ENCODE data around the gene UBTD1.
A peak's percentile ranks its signal among the peaks of the same experiment; 100 is the strongest.
"Not testable (repeated sequence)": the region's sequence is repeated elsewhere in the genome, so short reads cannot be mapped to it uniquely, and the experiment has no call there.

Gene UBTD1

GRCh38 chr10:97463363-97464132 is 35.2 kb upstream of the UBTD1 start:
- no peak overlapping the region for H3K4me3 ChIP-seq (ENCODE audit: low read depth, low read length)
- no peaks in the 10 kb centered on the region for H3K27me3 ChIP-seq (replicated peaks)
- in situ Hi-C loops (cut with HindIII; ENCODE audit: low pct_ligation_motif_present, low sequenced_read_pairs) = no loop called here
- DNase-seq = peak; percentile 35
- TF ChIP-seq, protein P1, sequence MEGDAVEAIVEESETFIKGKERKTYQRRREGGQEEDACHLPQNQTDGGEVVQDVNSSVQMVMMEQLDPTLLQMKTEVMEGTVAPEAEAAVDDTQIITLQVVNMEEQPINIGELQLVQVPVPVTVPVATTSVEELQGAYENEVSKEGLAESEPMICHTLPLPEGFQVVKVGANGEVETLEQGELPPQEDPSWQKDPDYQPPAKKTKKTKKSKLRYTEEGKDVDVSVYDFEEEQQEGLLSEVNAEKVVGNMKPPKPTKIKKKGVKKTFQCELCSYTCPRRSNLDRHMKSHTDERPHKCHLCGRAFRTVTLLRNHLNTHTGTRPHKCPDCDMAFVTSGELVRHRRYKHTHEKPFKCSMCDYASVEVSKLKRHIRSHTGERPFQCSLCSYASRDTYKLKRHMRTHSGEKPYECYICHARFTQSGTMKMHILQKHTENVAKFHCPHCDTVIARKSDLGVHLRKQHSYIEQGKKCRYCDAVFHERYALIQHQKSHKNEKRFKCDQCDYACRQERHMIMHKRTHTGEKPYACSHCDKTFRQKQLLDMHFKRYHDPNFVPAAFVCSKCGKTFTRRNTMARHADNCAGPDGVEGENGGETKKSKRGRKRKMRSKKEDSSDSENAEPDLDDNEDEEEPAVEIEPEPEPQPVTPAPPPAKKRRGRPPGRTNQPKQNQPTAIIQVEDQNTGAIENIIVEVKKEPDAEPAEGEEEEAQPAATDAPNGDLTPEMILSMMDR (IDR thresholded peaks at IDR 0.05; ENCODE audit: low read depth, low read length, missing control alignments) = peak; percentile 90
- peaks cover 91% of the 10 kb centered on the region for H3K36me3 ChIP-seq (replicated peaks)
- H3K27ac ChIP-seq = no peak overlapping the region

DNA sequence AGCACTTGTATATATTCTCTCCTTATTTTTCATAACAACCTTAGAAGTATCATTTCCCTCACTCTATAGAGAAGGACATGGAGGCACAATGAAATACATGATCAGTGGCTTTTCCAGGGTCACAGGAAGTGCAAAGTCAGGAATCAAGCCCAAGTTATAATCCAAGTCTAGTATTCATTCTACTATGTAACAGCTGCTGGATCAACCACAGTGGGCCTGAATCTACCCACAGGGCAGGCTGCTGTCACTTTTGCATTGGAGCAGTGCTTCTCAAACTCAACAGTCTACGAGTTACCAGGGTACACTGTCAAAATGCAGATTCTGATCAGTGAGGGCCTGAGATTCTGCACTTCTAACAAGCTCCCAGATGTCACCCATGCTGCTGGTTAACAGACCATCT is 34.5 kb upstream of the UBTD1 start:
- Histone ChIP-seq H3K27me3 (replicated peaks) (no peaks in the 10 kb centered on the region), H3K36me3 (replicated peaks) (peaks cover 91% of the 10 kb centered on the region), H3K27ac (no peak overlapping the region), H3K4me3 (ENCODE audit: low read depth, low read length) (no peak overlapping the region)
- TF ChIP-seq, protein P1 (IDR thresholded peaks at IDR 0.05; ENCODE audit: low read depth, low read length, missing control alignments) = no peak
- no peak for DNase-seq
- in situ Hi-C loops (cut with HindIII; ENCODE audit: low pct_ligation_motif_present, low sequenced_read_pairs) = no loop called here

GRCh38 chr10:97465982-97466381 is 32.7 kb upstream of the UBTD1 start:
- Histone ChIP-seq H3K27ac (no peak overlapping the region), H3K36me3 (replicated peaks) (peaks cover 90% of the 10 kb centered on the region), H3K4me3 (ENCODE audit: low read depth, low read length) (no peak overlapping the region), H3K27me3 (replicated peaks) (no peaks in the 10 kb centered on the region)
- in situ Hi-C loops (cut with HindIII; ENCODE audit: low pct_ligation_motif_present, low sequenced_read_pairs) = no loop called here
- TF ChIP-seq, protein P1 (IDR thresholded peaks at IDR 0.05; ENCODE audit: low read depth, low read length, missing control alignments) = no peak
- no peak for DNase-seq

- no peak overlapping the region for H3K27ac ChIP-seq
- H3K36me3 ChIP-seq (replicated peaks) = peaks cover 82% of the 10 kb centered on the region
- no peak overlapping the region for H3K4me3 ChIP-seq (ENCODE audit: low read depth, low read length)
- no peak for DNase-seq
- TF ChIP-seq, protein P1 (IDR thresholded peaks at IDR 0.05; ENCODE audit: low read depth, low read length, missing control alignments) = no peak
- no peaks in the 10 kb centered on the region for H3K27me3 ChIP-seq (replicated peaks)
- in situ Hi-C loops (cut with HindIII; ENCODE audit: low pct_ligation_motif_present, low sequenced_read_pairs) = no loop called here
Measured at GRCh38 chr10:97466755-97467154, 32.0 kb upstream of the UBTD1 start.

GRCh38 chr10:97468162-97468561 is 30.6 kb upstream of the UBTD1 start:
- no peak overlapping the region for H3K27ac ChIP-seq
- H3K36me3 ChIP-seq (replicated peaks) = peaks cover 79% of the 10 kb centered on the region
- TF ChIP-seq, protein P1 (IDR thresholded peaks at IDR 0.05; ENCODE audit: low read depth, low read length, missing control alignments) = no peak
- in situ Hi-C loops (cut with HindIII; ENCODE audit: low pct_ligation_motif_present, low sequenced_read_pairs) = no loop called here
- no peak for DNase-seq
- no peaks in the 10 kb centered on the region for H3K27me3 ChIP-seq (replicated peaks)
- no peak overlapping the region for H3K4me3 ChIP-seq (ENCODE audit: low read depth, low read length)

- DNase-seq; H3K27ac ChIP-seq; H3K27me3 ChIP-seq (replicated peaks); H3K4me3 ChIP-seq (ENCODE audit: low read depth, low read length); in situ Hi-C loops (cut with HindIII; ENCODE audit: low pct_ligation_motif_present, low sequenced_read_pairs): not testable (repeated sequence)
- peaks cover 82% of the 10 kb centered on the region for H3K36me3 ChIP-seq (replicated peaks)
Measured at GRCh38 chr10:97468781-97469180, 29.9 kb upstream of the UBTD1 start.

Data from brain microvascular endothelial cell (primary cell).